Transverse colon (tissue), 4 donors: Measurements from ENCODE around the gene KNSTRN.

Experiments
- CTCF ChIP-seq, 5 experiments: fragments of 200-600 bp in 3 of 5; fragments of 450-650 bp in 2 of 5; sonication (generic) in 3 of 5; IDR thresholded peaks; 1 replicate in 2 of 5; 2 replicates in 3 of 5; pipeline ENCODE4 v1.5.1; 2016 to 2017; ENCODE audit warnings: antibody characterized with exemption in 5 of 5, inconsistent platforms in 3 of 5, mild to moderate bottlenecking in 2 of 5, moderate library complexity in 1 of 5
- EP300 ChIP-seq: sonication (generic); formaldehyde crosslinking; IDR thresholded peaks from one replicate; pipeline ENCODE4 v1.6.1; 2017; ENCODE audit warnings: antibody characterized with exemption, low read depth
- POLR2A ChIP-seq: fragments of 450-650 bp; IDR thresholded peaks from one replicate; pipeline ENCODE4 v1.6.1; 2016; ENCODE audit warnings: antibody characterized with exemption, mild to moderate bottlenecking, moderate library complexity
- POLR2AphosphoS5 ChIP-seq, 3 donors: sonication (generic); formaldehyde crosslinking; IDR thresholded peaks; one replicate each; pipeline ENCODE4 v1.6.1; 2016; ENCODE audit warnings: antibody characterized with exemption in 3 of 3

DNA sequence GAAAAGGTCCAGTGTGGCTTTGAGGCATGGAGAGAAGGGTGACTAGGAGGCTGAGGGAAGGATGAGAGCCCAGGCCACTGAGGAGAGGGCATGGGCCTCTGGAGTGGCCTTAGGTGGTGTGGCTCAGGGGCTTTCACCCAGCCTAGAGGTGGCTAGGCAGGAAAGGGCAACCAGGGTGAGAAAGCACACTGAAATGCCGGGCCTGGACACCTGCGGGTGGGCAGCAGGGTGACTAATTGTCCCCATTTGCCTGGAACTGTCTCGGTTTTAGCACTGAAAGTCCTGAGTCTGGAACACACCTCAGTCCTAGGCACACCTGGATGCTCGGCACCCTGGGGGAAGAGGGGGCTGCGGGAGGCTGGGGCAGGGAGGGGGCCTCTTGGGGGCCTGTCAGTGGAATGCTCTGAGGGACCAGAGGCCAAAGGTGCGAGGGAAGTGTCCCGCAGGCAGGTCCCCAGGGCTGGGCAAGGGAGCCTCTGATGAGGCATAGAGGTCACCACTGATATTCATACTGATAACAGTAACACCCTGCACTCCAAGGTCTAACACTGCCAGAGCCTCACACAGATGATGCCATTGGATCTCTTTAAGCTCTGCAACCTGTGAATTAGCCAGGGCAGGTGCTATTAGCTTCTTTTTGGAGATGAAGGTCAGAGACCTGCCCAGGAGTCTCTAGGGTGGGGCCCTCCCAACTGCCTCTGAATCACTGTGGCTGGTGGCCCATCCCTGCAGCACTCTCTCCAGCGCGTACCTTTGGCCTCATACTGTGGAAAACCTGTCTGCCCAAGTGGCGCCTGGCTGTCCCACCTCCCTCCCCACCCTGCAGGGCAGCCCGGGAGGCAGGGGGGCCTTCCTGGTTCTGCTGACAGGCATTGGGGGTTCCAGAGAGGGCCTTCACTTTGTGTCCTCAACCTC lies 34.7 kb upstream of the KNSTRN start:
- TF ChIP-seq EP300 (peak; percentile 82), CTCF (IDR thresholded peaks at IDR 0.05) (no peak), POLR2A (peak; percentile 61), POLR2AphosphoS5 (IDR thresholded peaks at IDR 0.05) (peak in 2 of 3 donors; percentile 68 to 84)
